ES-I3 (cell line): ENCODE data around the gene TENM4.

Source experiments
- H3K36me3 ChIP-seq: 2 replicates; pipeline ENCODE4 v1.6.1; 2013; ENCODE audit warnings: mild to moderate bottlenecking, low read length, control low read depth, moderate library complexity; ENCODE audit not compliant: insufficient read depth
- H3K4me1 ChIP-seq: 2 replicates; pipeline ENCODE4 v1.6.1; 2013; ENCODE audit warnings: mild to moderate bottlenecking, control low read depth, low read length; ENCODE audit not compliant: insufficient read depth
- H3K9ac ChIP-seq: 2 replicates; pipeline ENCODE4 v1.6.1; 2013; ENCODE audit warnings: low read depth, mild to moderate bottlenecking, low read length, moderate library complexity
- H3K9me3 ChIP-seq: 2 replicates; pipeline ENCODE4 v1.6.1; 2013; ENCODE audit warnings: mild to moderate bottlenecking, low read length, moderate library complexity; ENCODE audit not compliant: control insufficient read depth, insufficient read depth

TENM4 gene

GRCh38 chr11:79377406-79377805 is 63.4 kb downstream of the TENM4 start:
- H3K36me3 ChIP-seq: no peaks in the 10 kb centered on the region
- no peaks in the 10 kb centered on the region for H3K9me3 ChIP-seq
- H3K9ac ChIP-seq: no peak overlapping the region
- peaks cover 26% of the 10 kb centered on the region for H3K4me1 ChIP-seq

- peaks cover 26% of the 10 kb centered on the region for H3K4me1 ChIP-seq
- H3K36me3 ChIP-seq: no peaks in the 10 kb centered on the region
- H3K9ac ChIP-seq: no peak overlapping the region
- no peaks in the 10 kb centered on the region for H3K9me3 ChIP-seq
Measured at GRCh38 chr11:79375818-79376550, 64.8 kb downstream of the TENM4 start.

- Histone ChIP-seq H3K4me1 (peaks cover 26% of the 10 kb centered on the region), H3K36me3 (no peaks in the 10 kb centered on the region), H3K9me3 (no peaks in the 10 kb centered on the region), H3K9ac (no peak overlapping the region)
Measured at GRCh38 chr11:79374727-79375126, 66.1 kb downstream of the TENM4 start.

- Histone ChIP-seq H3K9me3 (no peaks in the 10 kb centered on the region), H3K36me3 (no peaks in the 10 kb centered on the region), H3K4me1 (peaks cover 21% of the 10 kb centered on the region), H3K9ac (no peak overlapping the region)
Measured at GRCh38 chr11:79371724-79372123, 69.1 kb downstream of the TENM4 start.

DNA sequence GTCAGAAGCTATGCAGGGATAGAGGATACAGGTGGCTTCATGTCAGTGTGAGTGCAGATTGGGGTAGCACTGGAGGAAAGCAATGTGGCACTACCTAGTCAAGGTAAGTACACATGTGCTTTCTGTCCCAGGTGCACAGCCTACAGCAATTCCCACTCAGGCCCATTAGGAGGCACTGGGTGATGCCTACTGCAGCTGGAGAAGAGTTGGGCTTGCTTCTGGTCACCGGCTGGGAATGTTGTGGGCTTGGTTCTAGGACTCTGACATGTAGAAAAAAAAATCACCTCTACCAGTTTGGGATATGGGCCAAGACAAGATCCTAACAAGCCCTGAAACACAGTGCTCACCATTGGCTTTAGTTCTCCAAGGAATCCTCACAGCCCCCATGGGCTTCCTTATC is 69.7 kb downstream of the TENM4 start:
- Histone ChIP-seq H3K9ac (no peak overlapping the region), H3K4me1 (peaks cover 17% of the 10 kb centered on the region), H3K36me3 (no peaks in the 10 kb centered on the region), H3K9me3 (no peaks in the 10 kb centered on the region)

DNA sequence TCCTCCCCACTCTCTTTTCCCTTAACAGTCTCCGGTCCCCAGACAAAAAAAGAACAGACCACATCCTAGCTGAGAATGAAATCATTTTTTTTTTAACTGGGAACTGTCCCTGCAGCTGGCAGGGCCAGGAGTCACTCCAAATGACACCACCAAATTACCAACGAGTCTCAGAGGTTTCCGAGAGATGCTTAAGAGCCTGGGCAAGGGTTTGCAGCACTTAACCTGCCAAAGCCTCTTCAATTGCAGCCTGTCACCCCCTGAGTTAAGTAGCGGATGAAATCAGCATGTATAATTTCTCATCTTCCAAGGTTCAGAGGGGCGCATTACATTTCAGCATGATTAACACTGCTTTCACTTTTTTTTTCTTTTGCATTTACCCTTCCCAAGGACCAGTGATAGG is 71.8 kb downstream of the TENM4 start:
- no peak overlapping the region for H3K9ac ChIP-seq
- no peaks in the 10 kb centered on the region for H3K36me3 ChIP-seq
- 0 out of 2 replicates have a peak, but pooled peaks cover 3% of the 10 kb centered on the region for H3K4me1 ChIP-seq
- H3K9me3 ChIP-seq: no peaks in the 10 kb centered on the region

GRCh38 chr11:79367844-79368243 is 73.0 kb downstream of the TENM4 start:
- no peaks in the 10 kb centered on the region for H3K4me1 ChIP-seq
- H3K36me3 ChIP-seq: no peaks in the 10 kb centered on the region
- H3K9ac ChIP-seq: no peak overlapping the region
- no peaks in the 10 kb centered on the region for H3K9me3 ChIP-seq

- Histone ChIP-seq H3K9me3 (no peaks in the 10 kb centered on the region), H3K36me3 (no peaks in the 10 kb centered on the region), H3K4me1 (no peaks in the 10 kb centered on the region), H3K9ac (no peak overlapping the region)
Measured at GRCh38 chr11:79366218-79366617, 74.6 kb downstream of the TENM4 start.

DNA sequence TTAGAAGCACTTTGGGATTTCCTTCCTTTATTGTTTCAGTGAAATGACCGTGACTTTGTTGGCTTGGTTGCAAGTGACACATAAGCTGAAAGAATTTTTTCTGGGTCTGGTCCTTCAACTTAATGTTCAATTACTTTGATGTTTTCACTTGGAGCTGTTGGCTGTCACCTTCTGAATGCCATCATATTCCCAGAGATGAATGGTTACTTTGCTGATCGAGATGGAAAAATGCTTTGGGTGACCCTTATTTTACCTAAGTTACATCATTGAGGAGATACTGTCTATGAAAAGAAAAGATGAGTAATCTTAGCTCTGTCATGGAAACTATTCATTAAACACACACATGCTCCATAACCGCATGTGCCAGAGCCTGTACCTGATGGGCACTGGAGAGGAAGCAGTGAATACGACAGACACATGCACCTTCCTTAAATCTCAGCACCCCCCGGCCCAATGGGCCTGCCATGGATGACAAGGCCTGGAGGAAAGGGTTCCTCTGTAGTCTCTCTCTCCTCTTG is 76.9 kb downstream of the TENM4 start:
- no peak overlapping the region for H3K9ac ChIP-seq
- no peaks in the 10 kb centered on the region for H3K4me1 ChIP-seq
- H3K36me3 ChIP-seq: no peaks in the 10 kb centered on the region
- no peaks in the 10 kb centered on the region for H3K9me3 ChIP-seq

DNA sequence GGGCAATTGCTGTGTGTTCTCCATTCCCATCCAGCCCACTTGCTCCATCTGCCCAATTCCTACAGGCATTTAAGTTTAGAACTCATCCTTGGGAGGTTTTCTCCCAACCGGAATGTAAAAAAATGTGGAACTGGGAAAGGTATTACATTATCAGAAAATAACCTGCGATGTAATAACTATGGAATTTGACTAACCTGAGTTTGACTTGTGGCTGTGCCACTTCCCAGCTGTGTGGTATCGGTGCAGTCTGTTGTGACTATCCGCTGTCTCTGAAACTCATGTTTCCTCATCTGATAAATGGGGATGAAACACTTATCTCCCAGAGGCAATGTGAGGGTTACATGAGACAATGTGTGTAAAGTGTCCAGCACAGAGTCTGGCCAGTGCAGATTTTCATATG is 77.6 kb downstream of the TENM4 start:
- H3K36me3 ChIP-seq: no peaks in the 10 kb centered on the region
- H3K9ac ChIP-seq: no peak overlapping the region
- no peaks in the 10 kb centered on the region for H3K4me1 ChIP-seq
- no peaks in the 10 kb centered on the region for H3K9me3 ChIP-seq

DNA sequence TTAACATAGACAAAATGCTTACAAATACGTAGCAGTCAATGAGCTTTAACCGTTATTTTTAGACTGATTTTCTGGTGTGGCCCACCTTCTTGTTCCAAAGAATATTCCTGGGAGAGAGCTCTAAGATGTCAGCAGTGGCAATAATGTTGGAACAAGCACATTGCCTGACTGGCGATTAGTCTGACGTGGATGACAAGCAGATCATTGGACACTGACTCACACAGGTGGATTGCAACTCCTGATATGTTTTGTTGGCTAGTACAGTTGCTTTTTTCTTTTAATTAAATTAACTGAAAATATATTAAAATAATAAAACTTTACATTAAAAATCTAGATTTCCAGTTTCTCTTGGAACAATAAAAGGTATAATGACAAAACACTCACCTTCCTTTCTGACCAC is 78.0 kb downstream of the TENM4 start:
- Histone ChIP-seq H3K36me3 (no peaks in the 10 kb centered on the region), H3K4me1 (no peaks in the 10 kb centered on the region), H3K9ac (no peak overlapping the region), H3K9me3 (no peaks in the 10 kb centered on the region)

- H3K36me3 ChIP-seq: no peaks in the 10 kb centered on the region
- no peaks in the 10 kb centered on the region for H3K9me3 ChIP-seq
- H3K9ac ChIP-seq: no peak overlapping the region
- no peaks in the 10 kb centered on the region for H3K4me1 ChIP-seq
Measured at GRCh38 chr11:79362206-79362757, 78.5 kb downstream of the TENM4 start.

GRCh38 chr11:79358258-79358657 is 82.6 kb downstream of the TENM4 start:
- Histone ChIP-seq H3K4me1 (no peaks in the 10 kb centered on the region), H3K36me3 (no peaks in the 10 kb centered on the region), H3K9ac (no peak overlapping the region), H3K9me3 (no peaks in the 10 kb centered on the region)

- H3K9me3 ChIP-seq: no peaks in the 10 kb centered on the region
- no peaks in the 10 kb centered on the region for H3K36me3 ChIP-seq
- no peak overlapping the region for H3K9ac ChIP-seq
- H3K4me1 ChIP-seq: no peaks in the 10 kb centered on the region
Measured at GRCh38 chr11:79353706-79354105, 87.1 kb downstream of the TENM4 start.

DNA sequence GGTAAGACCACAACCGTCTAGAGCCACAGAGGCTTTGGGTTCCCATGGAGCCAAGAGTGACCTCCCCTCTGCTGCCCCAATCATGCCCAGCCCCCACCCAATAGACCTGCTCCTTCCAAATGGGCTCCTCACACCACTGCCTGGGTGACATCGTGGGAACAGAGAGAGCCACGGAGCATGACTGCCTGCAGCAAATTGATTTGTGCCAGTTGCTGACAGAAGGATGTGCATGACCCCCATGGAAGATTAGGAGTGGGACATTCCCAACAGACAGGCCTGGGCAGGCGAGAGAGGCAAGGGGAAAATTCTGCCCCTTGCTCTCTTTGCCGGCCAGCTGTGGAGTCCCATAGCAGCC is 88.5 kb downstream of the TENM4 start:
- Histone ChIP-seq H3K36me3 (no peaks in the 10 kb centered on the region), H3K9me3 (no peaks in the 10 kb centered on the region), H3K4me1 (no peaks in the 10 kb centered on the region), H3K9ac (no peak overlapping the region)
